A549 (cell line): Measurements from ENCODE around the gene SNX30. TPM values are rescaled to one million over a fixed set of nuclear protein-coding genes. Genes with fewer than 3 reads are reported as not detected.
A peak's percentile ranks its signal among the peaks of the same experiment; 100 is the strongest.

Source experiments
- ATAC-seq, 2 experiments: fragments of 200-7000 bp in 1 of 2; fragments of >200 bp in 1 of 2; cut with Nextera tagmentation in 1 of 2; cut with Tn5 transposase in 1 of 2; 3 replicates each; pipeline versions ENCODE4 v1.8.0 to v1.9.1; 2018 to 2020; ENCODE audit warnings: mild to moderate bottlenecking in 1 of 2, moderate library complexity in 1 of 2
- CTCF ChIA-PET: fragments of 300-600 bp; sonication (Branson Sonifier 250); formaldehyde crosslinking; extraction: SDS; loops from one replicate; lab custom pipeline; 2021; ENCODE audit warnings: antibody characterized with exemption, inconsistent platforms; lab: Yijun Ruan, JAX
- POLR2A ChIA-PET: fragments of 350-600 bp; formaldehyde crosslinking; extraction: SDS; loops from one replicate; lab custom pipeline; 2021; ENCODE audit warnings: antibody characterized with exemption, inconsistent platforms; lab: Yijun Ruan, JAX
- DNase-seq, 2 experiments: peaks; one replicate each; pipeline versions ENCODE4 v3.0.0 to v3.0.0-alpha.2; 2011 to 2016; ENCODE audit warnings: low read depth in 1 of 2, low spot score in 1 of 2
- FAIRE-seq: peaks from 2 replicates; lab custom pipeline; 2011; peaks lifted over from hg19 to GRCh38; lab: Jason Lieb, UNC
- H3K27ac ChIP-seq, 2 experiments: fragments of >200 bp; sonication (Bioruptor Twin); formaldehyde crosslinking; 3 replicates each; pipeline ENCODE4 v1.5.1; 2016 to 2017
- H3K4me1 ChIP-seq: fragments of >200 bp; sonication (Bioruptor Twin); formaldehyde crosslinking; 3 replicates; pipeline ENCODE4 v1.6.1; 2016
- H3K4me2 ChIP-seq: fragments of >200 bp; sonication (Bioruptor Twin); formaldehyde crosslinking; 3 replicates; pipeline ENCODE4 v1.6.1; 2016
- H3K4me3 ChIP-seq: fragments of >200 bp; sonication (Bioruptor Twin); formaldehyde crosslinking; 3 replicates; pipeline ENCODE4 v1.5.1; 2016
- H3K9me3 ChIP-seq: fragments of >200 bp; sonication (Bioruptor Twin); formaldehyde crosslinking; 3 replicates; pipeline ENCODE4 v1.6.1; 2016
- CHD4 ChIP-seq: fragments of 200-600 bp; sonication (generic); IDR thresholded peaks from 2 replicates; pipeline ENCODE4 v1.6.1; 2016; ENCODE audit warnings: antibody characterized with exemption, mild to moderate bottlenecking, borderline replicate concordance
- EHF ChIP-seq: fragments of 250-450 bp; sonication (Bioruptor Pico); IDR thresholded peaks from 2 replicates; pipeline ENCODE4 v1.5.0; 2020; ENCODE audit warnings: mild to moderate bottlenecking
- EHMT2 ChIP-seq: fragments of 200-600 bp; sonication (generic); IDR thresholded peaks from 2 replicates; pipeline ENCODE4 v1.6.1; 2016; ENCODE audit warnings: antibody characterized with exemption, low read depth, mild to moderate bottlenecking, moderate library complexity
- ESRRA ChIP-seq: fragments of 150-350 bp; IDR thresholded peaks from 2 replicates; pipeline ENCODE4 v1.6.1; 2014; ENCODE audit warnings: mild to moderate bottlenecking, low read length, borderline replicate concordance
- FOXS1 ChIP-seq: fragments of 250-450 bp; sonication (Bioruptor Pico); IDR thresholded peaks from 2 replicates; pipeline ENCODE4 v1.5.0; 2020; ENCODE audit warnings: mild to moderate bottlenecking, moderate library complexity
- HDAC2 ChIP-seq: fragments of 200-600 bp; sonication (generic); IDR thresholded peaks from 2 replicates; pipeline ENCODE4 v1.6.1; 2016
- HEYL ChIP-seq: fragments of 250-450 bp; sonication (Bioruptor Pico); IDR thresholded peaks from 2 replicates; pipeline ENCODE4 v1.8.0; 2021; ENCODE audit warnings: mild to moderate bottlenecking, moderate library complexity
- KDM1A ChIP-seq: fragments of 200-600 bp; sonication (generic); IDR thresholded peaks from 2 replicates; pipeline ENCODE4 v1.6.1; 2016; ENCODE audit warnings: low read depth, mild to moderate bottlenecking
- MYC ChIP-seq: IDR thresholded peaks from 2 replicates; pipeline ENCODE4 v1.6.1; 2012; ENCODE audit warnings: mild to moderate bottlenecking, inconsistent platforms, low read length, improper control_type of control experiment, borderline replicate concordance
- PHF8 ChIP-seq: fragments of 200-600 bp; sonication (generic); IDR thresholded peaks from 2 replicates; pipeline ENCODE4 v1.6.1; 2016; ENCODE audit warnings: low read depth, mild to moderate bottlenecking, antibody characterized with exemption, moderate library complexity, borderline replicate concordance
- POLR2A ChIP-seq: IDR thresholded peaks from 2 replicates; pipeline ENCODE4 v1.6.1; 2012; ENCODE audit warnings: mild to moderate bottlenecking, low read length
- RCOR1 ChIP-seq: fragments of 150-350 bp; IDR thresholded peaks from 2 replicates; pipeline ENCODE4 v1.6.1; 2014; ENCODE audit warnings: antibody characterized with exemption, low read length, low read depth
- RFX5 ChIP-seq: fragments of 450-650 bp; IDR thresholded peaks from 2 replicates; pipeline ENCODE4 v1.7.1; 2014; ENCODE audit warnings: antibody characterized with exemption, mild to moderate bottlenecking, moderate library complexity
- ZFP36 ChIP-seq: fragments of 450-650 bp; IDR thresholded peaks from 2 replicates; pipeline ENCODE4 v1.6.1; 2014; ENCODE audit warnings: borderline replicate concordance; ENCODE audit not compliant: partially characterized antibody
- ZNF302 ChIP-seq: fragments of 250-450 bp; sonication (Bioruptor Pico); IDR thresholded peaks from 2 replicates; pipeline ENCODE4 v1.9.0; 2021; ENCODE audit warnings: inconsistent platforms, mild to moderate bottlenecking, moderate library complexity
- ZSCAN20 ChIP-seq: fragments of 250-450 bp; sonication (Bioruptor Pico); IDR thresholded peaks from 2 replicates; pipeline ENCODE4 v1.8.0; 2022; ENCODE audit warnings: mild to moderate bottlenecking, moderate library complexity
- WGBS: methylation state at CpG from one replicate; pipeline ENCODE4 v1.1.6; 2017; ENCODE audit errors: missing lambda C conversion rate; 5-methylcytosine and 5-hydroxymethylcytosine counted together
- polyA plus RNA-seq, 4 experiments: library from polyadenylated mRNA; depleted of rRNA in 3 of 4; stranded (reverse); fragments of >200 nt; fragmentation: RNase III in 1 of 4; extraction: RNeasy Plus Mini Kit Qiagen cat#74134 plus additional on column Dnase treatment in 1 of 4; gene quantifications; 2 replicates in 3 of 4; 3 replicates in 1 of 4; pipeline ENCODE4 v1.2.3, GENCODE V29; 2011 to 2017
- TF ChIP-seq, protein P1 (sequence below): IDR thresholded peaks from 2 replicates; pipeline ENCODE4 v1.6.1; 2012
- TF ChIP-seq, protein P2 (sequence below): fragments of >200 bp; sonication (Bioruptor Twin); formaldehyde crosslinking; IDR thresholded peaks from 3 replicates; pipeline ENCODE4 v1.5.1; 2016
- TF ChIP-seq, protein P3 (sequence below): fragments of >200 bp; sonication (Bioruptor Twin); formaldehyde crosslinking; IDR thresholded peaks from 3 replicates; pipeline ENCODE4 v1.6.1; 2016
- TF ChIP-seq, protein P4 (sequence below): fragments of 200-600 bp; sonication (generic); IDR thresholded peaks from 2 replicates; pipeline ENCODE4 v1.6.1; 2016; ENCODE audit warnings: antibody characterized with exemption, mild to moderate bottlenecking, moderate library complexity

The SNX30 gene
- polyA plus RNA-seq, 2 of the 4 experiments (the other 2 are of a cell fraction): 3.1 to 3.6 TPM

DNA sequence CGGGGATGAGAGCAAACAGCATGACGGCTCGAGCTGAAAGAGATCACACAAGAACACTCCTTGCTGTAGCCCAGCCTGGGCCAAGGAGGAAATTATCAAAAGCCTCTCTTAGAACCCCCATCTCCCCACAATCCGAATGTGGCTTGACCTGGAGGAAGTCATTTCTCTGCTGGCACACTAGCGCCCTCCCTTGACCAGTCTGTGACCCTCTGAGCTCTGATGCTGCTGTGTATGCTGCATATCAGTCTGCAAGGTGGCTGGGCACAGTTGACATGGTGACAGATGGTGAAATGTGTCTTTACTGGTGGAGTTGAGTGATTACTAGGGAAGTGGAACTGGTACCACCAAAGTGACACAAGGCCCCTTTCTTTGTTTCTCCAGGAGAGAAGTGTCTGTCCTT, 136.8 kb downstream of the SNX30 start:
- WGBS: 42% methylated on average over 5 of the region's 5 CpGs
- FAIRE-seq (no peak), DNase-seq (peak in 1 of 2 experiments; percentile 18), ATAC-seq (peak in 1 of 2 experiments; percentile 21; a peak in 1 of 6 replicates)
- no peak overlapping the region for H3K27ac ChIP-seq
- no peaks in the 10 kb centered on the region for H3K9me3 ChIP-seq
- TF ChIP-seq KDM1A: no peak
- no peaks in the 10 kb centered on the region for H3K4me1 ChIP-seq
- no peak overlapping the region for H3K4me2 ChIP-seq
- no peak overlapping the region for H3K4me3 ChIP-seq
- ChIA-PET CTCF (interaction anchor here (0.7 to 2.4 kb wide), 5 partner anchors 10 to 771 kb away, joined by 3 to 8 read pairs (median 3); no protein-coding TSS in a partner anchor), POLR2A (no interaction called here)

DNA sequence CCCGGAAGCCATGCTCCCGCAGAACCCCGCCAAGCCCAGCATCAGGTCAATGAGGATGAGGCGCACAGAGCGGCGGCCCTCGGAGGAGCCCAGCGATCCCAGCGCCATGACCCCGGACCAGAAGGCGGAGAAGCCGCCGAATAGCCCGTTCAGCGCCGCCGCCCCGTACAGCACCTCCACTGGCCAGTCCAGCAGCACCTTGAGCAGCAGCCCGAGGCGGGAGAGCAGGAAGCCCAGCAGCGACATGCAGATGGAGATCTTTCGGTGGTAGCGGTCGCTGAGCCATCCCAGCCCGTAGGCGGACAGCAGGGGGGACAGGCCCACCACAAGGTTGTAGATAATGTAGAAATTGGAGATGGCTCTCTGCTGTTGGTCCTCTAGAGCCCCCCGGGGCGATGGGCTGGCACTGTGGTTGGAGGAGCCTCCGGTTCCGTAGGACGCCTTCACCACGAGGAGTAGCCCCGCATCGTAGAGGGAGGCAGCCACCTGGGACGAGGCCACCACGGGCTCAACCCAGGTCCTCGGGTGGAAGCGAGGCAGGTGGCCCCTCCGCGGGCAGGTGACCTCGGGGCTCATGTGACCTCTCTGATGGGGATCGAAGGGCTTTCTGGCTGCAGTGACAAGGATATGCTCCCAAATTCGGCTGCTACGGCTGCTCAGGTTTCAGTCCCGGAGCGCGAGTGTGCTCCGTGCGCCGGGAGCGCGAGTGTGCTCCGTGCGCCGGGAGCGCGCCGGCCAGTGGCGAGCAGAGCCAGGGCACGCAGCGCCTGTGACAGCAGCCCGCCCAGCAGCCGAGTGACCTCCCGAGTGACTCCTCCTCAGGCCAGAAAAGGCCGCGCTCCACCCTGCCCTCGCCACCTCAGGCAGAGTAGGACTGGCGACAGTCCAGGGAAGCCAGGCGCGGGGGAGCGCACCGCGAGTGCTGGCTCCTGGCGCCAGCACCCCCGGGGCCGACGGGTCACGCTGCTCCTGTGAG, 139.8 kb downstream of the SNX30 start, which contains the start of gene SLC46A2:
Gene SLC46A2, minus strand, starts transcription at position 771 of the 976 bp plus-strand sequence. Its CDS starts 195 bp downstream, at position 576.
- no peak for FAIRE-seq
- ChIA-PET CTCF (interaction anchor here (1.0 to 1.1 kb wide), 3 partner anchors 8 to 13 kb away, joined by 3 read pairs; no protein-coding TSS in a partner anchor), POLR2A (no interaction called here)
- Histone ChIP-seq H3K27ac (no peak within 1 kb of the TSS), H3K4me1 (no peaks in the 10 kb centered on the region), H3K9me3 (no peaks in the 10 kb centered on the region), H3K4me3 (peak within 1 kb of the TSS; percentile 41), H3K4me2 (peak within 1 kb of the TSS; percentile 90)
- ATAC-seq: peak; percentile 46 to 74; a peak in 4 of 6 replicates
- no peak for TF ChIP-seq EHF (CRISPR knock-in tag)
- no peak for TF ChIP-seq MYC
- TF ChIP-seq KDM1A: no peak
- TF ChIP-seq, protein P1, sequence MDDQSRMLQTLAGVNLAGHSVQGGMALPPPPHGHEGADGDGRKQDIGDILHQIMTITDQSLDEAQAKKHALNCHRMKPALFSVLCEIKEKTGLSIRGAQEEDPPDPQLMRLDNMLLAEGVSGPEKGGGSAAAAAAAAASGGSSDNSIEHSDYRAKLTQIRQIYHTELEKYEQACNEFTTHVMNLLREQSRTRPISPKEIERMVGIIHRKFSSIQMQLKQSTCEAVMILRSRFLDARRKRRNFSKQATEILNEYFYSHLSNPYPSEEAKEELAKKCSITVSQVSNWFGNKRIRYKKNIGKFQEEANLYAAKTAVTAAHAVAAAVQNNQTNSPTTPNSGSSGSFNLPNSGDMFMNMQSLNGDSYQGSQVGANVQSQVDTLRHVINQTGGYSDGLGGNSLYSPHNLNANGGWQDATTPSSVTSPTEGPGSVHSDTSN: no peak
- TF ChIP-seq RFX5: no peak
- TF ChIP-seq FOXS1 (CRISPR knock-in tag): no peak
- TF ChIP-seq ESRRA: no peak
- TF ChIP-seq PHF8: no peak
- TF ChIP-seq ZFP36: no peak
- TF ChIP-seq HEYL: no peak
- TF ChIP-seq, protein P2, sequence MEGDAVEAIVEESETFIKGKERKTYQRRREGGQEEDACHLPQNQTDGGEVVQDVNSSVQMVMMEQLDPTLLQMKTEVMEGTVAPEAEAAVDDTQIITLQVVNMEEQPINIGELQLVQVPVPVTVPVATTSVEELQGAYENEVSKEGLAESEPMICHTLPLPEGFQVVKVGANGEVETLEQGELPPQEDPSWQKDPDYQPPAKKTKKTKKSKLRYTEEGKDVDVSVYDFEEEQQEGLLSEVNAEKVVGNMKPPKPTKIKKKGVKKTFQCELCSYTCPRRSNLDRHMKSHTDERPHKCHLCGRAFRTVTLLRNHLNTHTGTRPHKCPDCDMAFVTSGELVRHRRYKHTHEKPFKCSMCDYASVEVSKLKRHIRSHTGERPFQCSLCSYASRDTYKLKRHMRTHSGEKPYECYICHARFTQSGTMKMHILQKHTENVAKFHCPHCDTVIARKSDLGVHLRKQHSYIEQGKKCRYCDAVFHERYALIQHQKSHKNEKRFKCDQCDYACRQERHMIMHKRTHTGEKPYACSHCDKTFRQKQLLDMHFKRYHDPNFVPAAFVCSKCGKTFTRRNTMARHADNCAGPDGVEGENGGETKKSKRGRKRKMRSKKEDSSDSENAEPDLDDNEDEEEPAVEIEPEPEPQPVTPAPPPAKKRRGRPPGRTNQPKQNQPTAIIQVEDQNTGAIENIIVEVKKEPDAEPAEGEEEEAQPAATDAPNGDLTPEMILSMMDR: no peak
- TF ChIP-seq ZNF302 (CRISPR knock-in tag): no peak
- no peak for TF ChIP-seq EHMT2
- TF ChIP-seq RCOR1: no peak
- TF ChIP-seq, protein P3, sequence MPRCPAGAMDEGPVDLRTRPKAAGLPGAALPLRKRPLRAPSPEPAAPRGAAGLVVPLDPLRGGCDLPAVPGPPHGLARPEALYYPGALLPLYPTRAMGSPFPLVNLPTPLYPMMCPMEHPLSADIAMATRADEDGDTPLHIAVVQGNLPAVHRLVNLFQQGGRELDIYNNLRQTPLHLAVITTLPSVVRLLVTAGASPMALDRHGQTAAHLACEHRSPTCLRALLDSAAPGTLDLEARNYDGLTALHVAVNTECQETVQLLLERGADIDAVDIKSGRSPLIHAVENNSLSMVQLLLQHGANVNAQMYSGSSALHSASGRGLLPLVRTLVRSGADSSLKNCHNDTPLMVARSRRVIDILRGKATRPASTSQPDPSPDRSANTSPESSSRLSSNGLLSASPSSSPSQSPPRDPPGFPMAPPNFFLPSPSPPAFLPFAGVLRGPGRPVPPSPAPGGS: no peak
- TF ChIP-seq CHD4: no peak
- TF ChIP-seq, protein P4, sequence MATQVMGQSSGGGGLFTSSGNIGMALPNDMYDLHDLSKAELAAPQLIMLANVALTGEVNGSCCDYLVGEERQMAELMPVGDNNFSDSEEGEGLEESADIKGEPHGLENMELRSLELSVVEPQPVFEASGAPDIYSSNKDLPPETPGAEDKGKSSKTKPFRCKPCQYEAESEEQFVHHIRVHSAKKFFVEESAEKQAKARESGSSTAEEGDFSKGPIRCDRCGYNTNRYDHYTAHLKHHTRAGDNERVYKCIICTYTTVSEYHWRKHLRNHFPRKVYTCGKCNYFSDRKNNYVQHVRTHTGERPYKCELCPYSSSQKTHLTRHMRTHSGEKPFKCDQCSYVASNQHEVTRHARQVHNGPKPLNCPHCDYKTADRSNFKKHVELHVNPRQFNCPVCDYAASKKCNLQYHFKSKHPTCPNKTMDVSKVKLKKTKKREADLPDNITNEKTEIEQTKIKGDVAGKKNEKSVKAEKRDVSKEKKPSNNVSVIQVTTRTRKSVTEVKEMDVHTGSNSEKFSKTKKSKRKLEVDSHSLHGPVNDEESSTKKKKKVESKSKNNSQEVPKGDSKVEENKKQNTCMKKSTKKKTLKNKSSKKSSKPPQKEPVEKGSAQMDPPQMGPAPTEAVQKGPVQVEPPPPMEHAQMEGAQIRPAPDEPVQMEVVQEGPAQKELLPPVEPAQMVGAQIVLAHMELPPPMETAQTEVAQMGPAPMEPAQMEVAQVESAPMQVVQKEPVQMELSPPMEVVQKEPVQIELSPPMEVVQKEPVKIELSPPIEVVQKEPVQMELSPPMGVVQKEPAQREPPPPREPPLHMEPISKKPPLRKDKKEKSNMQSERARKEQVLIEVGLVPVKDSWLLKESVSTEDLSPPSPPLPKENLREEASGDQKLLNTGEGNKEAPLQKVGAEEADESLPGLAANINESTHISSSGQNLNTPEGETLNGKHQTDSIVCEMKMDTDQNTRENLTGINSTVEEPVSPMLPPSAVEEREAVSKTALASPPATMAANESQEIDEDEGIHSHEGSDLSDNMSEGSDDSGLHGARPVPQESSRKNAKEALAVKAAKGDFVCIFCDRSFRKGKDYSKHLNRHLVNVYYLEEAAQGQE: no peak
- no peak for TF ChIP-seq ZSCAN20 (CRISPR knock-in tag)
- no peak for TF ChIP-seq POLR2A
- TF ChIP-seq HDAC2: no peak
- DNase-seq: no peak
- WGBS: 40% methylated on average over 27 of the region's 78 CpGs
